ENCODE measurements around the gene KIF3C.
"Not testable (repeated sequence)": the region's sequence is repeated elsewhere in the genome, so short reads cannot be mapped to it uniquely, and the experiment has no call there.

The KIF3C gene

DNA sequence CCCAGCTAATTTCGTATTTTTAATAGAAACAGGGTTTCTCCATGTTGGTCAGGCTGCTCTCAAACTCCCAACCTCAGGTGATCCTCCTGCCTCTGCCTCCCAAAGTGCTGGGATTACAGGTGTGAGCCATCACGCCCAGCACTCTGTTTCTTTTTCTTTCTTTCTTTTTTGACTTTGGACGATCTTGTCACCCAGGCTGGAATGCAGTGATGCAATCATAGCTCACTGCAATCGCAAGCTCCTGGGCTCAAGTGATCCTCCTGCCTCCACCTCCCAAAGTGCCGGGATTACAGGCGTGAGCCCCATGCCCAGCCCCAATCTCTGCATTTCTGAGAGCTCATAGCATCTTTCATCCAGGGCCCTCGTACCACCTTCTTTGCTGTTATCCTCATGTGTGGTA, 17.1 kb upstream of the KIF3C start:
- not testable (repeated sequence) for DNase-seq (ENCODE audit: low read depth)

DNA sequence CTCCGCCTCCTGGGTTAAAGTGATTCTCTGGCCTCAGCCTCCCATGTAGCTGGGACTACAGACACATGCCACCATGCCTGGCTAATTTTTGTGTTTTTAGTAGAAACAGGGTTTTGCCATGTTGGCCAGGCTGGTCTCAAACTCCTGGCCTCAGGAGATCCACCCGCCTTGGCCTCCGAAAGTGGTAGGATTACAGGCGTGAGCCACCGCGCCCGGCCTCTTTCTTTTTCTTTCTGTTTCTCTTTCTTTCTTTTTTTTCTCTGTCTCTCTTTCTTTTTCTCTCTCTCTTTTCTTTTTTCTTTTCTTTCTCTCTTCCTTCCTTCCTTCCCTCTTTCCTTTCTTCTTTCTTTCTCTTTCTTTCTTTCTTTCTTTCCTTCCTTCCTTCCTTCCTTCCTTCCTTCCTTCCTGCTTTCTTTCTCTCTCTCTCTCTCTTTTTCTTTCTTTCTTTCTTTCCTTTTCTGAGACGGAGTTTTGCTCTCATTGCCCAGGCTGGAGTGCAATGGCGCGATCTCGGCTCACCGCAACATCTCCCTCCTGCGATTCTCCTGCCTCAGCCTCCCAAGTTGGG, 16.6 kb upstream of the KIF3C start:
- not testable (repeated sequence) for DNase-seq (ENCODE audit: low read depth)

DNA sequence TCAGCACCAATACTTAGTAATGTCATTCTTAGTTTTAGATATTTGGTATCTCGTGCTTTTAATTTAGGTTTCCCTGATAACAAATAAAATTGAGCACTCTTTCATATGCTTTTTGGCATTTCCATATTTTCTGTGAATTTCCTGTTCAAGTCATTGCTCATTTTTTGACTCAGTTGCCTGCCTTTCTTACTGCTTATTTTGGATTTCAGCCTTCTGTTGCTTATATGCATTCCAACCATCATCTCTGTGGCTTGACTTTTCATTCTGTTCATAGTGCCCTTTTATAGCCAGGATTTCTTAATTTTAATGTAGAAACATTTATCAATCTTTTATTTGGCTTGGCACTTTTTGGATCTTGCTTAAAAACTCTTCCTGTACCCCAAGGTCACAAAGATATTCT, 14.5 kb upstream of the KIF3C start:
- no peak for DNase-seq (ENCODE audit: low read depth)

DNA sequence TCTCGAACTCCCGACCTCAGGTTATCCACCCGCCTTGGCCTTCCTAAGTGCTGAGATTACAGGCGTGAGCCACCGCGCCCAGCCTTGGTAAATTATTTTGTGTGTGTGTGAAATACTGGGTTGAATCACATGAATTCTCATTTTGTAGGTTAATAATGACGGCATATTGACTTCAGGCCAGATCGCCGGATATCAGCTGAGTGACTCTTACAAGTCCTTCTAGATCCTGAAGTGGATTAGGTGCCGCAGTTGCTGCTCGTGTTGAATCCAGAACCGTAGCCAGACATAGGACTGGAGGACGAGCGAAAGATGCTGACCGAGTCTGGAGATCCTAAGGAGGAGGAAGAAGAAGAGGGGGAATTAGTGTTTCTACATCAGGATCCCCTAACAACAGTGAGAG, 12.2 kb upstream of the KIF3C start:
- DNase-seq (ENCODE audit: low read depth) = no peak

DNA sequence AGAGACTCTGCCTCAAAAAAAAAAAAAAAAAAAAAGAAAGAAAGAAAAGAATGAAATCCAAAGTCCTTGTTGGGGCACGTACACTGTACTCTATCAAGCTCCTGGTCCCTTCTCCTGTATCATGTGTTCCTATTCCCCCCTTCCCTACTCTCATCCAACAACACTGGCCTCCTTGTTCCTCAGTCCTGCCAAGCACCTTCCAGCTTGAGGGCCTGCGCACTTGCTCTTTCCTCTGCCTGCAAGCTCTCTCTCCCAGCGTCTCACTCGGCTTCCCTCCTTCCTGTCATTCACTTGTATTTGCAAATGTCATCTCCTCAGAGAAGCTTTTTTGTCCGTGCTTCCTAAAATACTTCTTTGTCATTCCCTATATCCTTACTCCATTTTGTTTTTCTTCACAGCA, 10.8 kb upstream of the KIF3C start:
- DNase-seq (ENCODE audit: low read depth) = no peak

DNA sequence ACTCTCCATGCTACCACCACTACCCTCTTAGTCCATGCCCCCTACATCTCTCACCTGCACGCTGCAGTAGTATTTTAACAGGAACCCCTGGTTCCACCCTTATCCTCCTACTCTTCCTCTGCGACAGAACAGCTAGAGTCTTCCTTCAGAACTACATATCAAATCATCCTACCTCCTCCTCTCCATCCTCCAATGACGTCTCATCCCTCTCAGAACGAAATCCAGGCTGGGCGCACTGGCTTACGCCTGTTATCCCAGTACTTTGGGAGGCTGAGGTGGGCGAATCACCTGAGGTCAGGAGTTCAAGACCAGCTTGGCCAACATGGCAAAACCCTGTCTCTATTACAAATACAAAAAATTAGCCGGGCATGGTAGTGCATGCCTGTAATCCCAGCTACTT, 10.3 kb upstream of the KIF3C start:
- DNase-seq (ENCODE audit: low read depth) = no peak

DNA sequence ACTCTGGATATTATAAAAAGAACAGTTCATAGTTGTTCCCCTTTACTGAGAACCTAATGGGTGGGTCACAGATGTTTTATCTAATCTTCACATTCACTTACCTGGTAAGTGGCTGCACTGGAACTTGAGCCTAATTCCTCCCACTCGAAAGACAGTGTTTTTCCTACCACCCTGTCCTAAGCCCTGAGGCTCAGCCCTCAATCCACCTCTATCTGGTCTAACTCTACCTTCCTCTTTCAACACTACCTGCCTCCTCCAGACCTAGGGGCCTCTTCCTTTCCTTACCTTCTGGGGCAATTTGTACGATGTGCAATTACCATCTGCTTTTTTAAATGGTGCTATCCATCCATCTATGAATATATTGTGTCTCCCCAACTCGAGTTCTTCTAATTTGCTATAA, 9.7 kb upstream of the KIF3C start:
- no peak for DNase-seq (ENCODE audit: low read depth)

DNA sequence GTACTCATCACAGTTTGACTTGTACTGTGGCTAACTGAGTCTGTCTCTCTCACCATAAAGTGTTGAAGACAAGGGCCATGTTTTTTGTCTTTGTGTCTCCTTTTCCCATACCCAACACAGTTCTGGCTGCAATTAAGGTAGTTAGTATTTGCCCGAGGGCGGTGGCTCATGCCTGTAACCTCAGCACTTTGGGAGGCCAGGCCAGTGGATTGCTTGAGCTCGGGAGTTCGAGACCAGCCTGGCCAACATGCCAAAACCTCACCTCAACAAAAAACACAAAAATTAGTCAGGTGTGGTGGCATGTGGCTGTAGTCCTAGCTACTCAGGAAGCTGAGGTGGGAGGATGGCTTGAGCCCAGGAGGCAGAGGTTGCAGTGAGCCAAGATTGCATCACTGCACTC, 6.9 kb upstream of the KIF3C start:
- DNase-seq (ENCODE audit: low read depth) = no peak

DNA sequence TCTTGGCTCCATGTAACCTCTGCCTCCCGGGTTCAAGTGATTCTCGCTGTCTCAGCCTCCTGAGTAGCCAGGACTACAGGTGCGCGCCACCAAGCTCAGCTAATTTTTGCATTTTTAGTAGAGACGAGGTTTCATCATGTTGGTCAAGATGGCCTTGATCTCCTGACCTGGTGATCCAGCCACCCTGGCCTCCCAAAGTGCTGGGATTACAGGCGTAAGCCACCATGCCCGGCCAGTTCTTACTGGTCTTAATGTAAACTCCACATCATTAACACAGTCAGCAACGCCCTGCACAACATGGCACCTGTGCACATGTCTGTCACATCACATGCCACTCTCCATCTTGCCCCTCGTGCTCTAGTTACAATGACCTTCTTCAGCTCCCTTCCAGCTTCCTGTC, 5.8 kb upstream of the KIF3C start:
- no peak for DNase-seq (ENCODE audit: low read depth)

DNA sequence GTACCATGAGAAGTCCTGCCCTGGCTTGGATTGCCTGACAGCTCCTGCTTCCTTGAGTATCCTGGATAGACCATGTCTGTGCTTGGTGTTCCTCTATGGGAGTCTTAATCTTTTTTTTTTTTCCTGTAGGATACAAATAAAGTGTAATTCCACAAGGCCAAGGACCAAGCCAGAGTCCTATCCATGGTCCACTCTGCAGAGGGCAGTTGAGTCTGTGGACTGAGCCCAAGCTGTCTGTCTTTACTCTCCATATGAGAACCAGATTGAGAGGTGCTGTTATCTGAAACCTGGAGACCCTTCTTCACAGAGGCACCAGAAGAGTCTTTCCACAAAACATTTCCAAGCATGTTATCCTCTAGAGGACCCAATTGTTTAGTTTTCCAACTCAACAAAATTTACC, 1.4 kb upstream of the KIF3C start:
- DNase-seq (ENCODE audit: low read depth) = no peak

DNA sequence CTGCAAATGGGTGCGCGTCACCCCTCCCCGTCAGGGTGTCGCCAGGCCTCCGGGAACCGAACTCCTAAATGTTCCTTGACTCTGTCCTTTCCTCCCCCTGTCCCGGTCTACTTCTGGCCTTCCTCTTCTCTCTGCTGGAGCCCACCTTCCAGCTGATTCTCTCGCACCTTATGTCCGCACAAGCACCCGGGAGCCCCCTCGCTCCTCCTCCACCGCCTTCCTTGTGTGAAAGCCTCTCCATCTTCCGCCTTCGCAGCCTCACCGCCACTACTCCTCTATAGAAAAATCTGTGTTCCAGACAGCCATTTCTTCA, 627 bp upstream of the KIF3C start:
- DNase-seq (ENCODE audit: low read depth) = no peak

DNA sequence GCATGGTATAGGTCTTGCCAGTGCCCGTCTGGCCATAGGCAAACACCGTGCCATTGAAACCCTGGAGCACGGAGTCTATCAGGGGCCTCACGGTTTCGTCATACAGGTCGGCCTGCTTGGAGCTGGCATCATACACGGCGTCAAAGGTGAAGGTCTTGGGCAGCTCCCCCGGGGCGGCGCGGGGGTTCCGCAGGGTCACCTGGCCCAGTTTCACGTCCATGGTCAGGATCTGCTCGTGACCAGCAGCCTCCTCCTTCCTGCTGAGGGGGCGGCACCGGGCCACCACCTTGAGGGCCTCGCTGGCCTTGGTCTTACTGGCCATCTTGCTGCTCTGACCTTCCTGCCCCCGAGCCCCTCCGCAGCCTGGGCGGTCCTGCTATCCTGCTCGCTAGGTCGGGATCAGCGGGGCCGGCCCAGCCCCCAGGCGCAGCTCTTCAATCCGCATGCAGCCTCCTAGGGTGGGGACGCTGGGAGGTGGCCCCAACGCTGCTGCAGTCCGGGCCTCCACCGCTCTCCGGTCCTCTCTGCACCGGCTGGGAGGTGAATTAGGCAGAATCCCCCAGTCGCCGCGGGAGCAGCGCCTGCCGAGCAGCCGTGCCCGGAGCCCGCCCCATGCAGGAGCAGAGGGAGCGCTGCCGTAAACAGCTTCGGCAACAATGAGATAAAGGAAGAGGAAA, 563 bp downstream of the KIF3C start:
- DNase-seq (ENCODE audit: low read depth) = no peak

DNA sequence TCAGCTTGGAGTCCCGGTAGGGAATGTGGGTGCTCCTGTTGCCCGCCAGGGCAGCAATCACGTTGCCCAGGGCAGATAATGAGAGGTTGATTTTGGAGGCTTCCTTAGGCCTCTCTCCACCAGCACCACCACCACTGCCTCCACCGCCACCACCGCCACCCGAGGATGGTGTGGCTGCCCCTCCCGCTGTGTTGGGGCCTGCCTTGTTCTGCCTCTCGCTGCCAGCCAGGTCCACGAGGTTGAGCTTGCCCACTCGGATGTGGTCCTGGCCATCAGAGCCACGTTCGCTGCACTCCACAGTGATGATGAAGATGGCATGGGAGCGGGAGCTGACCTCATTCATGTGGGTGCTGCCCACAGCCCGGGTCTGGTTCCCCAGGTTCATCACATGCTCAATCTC, 1.3 kb downstream of the KIF3C start:
- DNase-seq (ENCODE audit: low read depth) = no peak

DNA sequence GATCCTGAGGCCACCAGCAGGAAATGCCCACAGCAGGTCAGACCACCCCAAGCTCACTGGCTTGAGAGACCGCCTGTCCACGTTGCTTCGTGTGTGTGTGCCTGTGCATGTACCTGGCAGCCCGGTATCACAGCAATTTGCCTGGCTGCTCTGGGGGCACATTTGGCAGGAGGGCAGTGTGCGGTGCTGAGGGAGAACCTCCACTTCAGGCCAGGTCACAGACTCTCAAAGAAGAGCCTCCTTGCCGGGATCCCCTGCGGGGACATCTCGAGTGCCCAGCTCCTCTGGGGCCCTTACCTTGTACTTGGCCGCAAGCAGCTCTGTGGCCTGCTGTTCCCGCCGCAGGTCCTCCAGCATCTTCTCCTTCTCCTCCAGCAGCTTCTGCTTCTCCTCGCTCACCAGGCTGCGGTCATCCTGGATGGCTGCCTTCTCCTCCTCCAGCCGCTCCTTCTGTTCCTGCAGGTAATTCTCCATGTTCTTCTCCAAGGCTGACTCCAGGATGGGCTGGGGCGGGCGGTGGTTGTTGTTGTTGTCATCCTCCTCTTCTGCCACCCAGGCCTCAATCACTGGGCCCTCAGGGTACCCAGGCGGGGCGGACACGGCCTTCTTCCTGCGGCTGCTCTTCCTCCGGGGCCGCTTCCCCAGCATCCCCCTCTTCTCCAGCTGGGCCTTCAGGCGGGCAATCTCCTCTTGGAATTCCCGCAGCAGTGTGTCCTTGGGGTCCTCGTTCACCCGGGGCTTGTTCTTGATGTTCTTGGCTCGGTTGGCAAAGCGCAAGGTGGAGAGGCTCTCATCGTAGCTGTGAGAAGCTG, 2.0 kb downstream of the KIF3C start:
- DNase-seq (ENCODE audit: low read depth) = no peak

DNA sequence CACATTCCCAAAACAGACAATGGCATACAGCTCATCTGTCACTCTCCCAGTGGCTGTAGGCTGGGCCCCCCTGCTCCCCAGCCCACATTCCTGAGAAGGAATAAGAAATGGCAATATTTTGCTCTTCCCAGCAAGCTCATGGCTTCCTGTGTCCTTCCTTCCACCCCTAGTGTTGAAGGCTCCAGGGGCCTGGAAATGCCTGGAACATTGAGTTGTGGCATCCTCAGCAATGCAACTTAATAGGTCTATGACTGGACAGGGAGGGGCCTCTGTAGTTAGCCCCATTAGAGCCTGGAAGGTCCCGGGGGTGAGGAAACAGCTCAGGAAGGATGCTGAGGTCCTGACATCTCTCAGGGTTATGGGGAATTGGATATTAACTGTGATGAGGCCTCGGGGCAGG, 3.3 kb downstream of the KIF3C start:
- no peak for DNase-seq (ENCODE audit: low read depth)

DNA sequence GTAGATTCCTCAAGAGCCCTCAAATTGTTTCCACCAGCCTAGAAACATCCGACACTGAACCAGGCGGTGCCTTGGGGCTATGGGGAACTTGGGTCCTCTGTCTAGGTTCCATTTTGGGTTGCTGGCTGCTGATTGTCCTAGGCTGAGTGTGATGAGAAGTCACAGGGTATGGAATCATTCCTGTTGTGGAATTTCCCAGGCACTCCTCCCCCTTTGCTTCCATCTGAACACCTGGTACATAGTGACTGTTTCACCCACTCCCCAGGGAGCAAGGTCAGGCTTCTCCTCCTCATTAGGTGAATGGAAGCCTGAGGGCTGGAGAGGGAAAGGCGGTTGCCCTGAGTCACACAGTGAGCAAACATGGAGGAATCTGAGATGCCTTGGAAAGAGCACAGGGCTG, 4.5 kb downstream of the KIF3C start:
- no peak for DNase-seq (ENCODE audit: low read depth)

DNA sequence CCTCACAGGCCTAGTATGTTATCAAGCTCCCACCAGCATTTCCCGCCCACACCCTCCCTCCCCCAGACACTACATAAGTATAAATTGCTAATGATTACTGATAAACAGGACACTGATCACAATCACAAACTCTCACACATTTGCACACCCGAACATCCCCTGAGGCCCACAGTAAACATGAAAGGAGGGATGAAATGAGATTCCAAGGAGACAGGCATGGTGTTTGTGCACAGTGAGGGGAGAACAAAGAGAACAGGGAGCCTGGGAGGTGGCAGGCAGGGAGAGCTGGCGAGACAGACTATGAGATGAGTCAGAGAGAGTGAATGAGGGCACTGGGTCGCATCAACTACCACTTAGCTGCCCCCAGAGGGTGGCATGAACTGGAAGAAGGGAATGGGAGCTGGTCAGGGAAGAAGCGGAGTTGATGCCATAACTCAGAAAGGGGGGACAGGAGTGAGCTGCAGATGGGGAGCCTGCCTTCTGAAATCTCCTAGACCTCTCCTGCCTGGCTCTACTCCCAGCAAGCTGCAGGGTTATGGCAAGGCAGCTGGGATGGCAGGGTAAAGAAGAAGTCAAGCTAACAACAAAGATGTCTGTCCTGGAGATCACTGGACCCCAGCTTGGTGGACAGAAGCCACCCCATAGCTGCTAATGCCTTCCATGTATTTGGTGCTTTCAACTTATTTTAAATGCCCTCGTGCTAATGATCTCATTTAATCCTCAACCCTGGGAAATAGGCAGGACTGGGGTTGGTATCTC, 5.1 kb downstream of the KIF3C start:
- no peak for DNase-seq (ENCODE audit: low read depth)

DNA sequence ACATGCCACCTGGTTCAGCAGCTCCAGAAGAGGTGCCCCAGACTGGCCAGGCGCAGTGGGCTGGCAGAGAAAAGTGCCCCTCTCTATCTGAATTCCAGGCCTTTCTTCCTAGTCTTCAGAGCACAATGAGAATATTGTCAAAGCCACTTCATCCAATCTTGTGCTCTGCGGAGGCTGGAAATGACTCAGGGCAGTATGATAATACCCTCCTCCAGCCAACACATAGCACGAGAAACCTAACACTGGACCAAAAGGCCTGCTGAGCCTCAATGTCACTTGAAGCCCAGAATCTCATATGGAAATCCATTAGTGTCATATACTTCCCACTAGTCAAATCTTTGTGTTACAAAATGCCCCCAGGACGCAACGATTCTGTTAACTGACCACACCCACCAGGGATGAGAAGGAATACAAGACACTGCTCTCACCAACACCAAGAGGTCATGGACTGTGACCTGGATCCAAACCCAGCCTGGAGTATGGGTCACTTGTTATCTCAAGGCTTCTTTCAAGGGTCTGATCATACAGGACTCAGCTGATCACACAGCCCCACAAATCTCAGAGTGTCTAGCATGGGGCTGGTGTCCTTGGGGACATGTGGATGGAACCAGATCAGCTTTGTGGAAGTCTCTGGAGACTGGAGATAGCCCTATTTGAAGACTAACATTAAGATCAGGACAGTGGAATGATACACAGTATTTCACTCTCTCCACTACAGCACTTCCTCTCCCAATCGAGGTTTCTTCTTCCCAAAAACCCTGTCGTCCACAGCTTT, 10.1 kb downstream of the KIF3C start:
- no peak for DNase-seq (ENCODE audit: low read depth)

DNA sequence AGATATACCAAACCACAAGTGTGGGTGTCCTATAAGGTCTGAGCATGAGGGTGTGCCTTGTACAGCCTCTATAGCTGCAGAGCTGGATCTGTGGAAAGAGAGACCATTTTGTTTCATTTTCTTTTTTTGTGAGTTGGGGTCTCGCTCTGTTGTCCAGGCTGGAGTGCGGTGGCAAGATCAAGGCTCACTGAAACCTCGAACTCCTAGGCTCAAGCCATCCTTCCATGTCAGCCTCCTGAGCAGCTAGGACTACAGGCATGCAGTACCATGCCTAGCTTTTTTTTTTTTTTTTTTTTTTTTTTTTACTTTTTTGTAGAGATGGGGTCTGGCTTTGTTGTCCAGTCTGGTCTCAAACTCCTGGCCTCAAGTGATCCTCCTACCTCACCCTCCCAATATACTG, 10.7 kb downstream of the KIF3C start:
- no peak for DNase-seq (ENCODE audit: low read depth)

DNA sequence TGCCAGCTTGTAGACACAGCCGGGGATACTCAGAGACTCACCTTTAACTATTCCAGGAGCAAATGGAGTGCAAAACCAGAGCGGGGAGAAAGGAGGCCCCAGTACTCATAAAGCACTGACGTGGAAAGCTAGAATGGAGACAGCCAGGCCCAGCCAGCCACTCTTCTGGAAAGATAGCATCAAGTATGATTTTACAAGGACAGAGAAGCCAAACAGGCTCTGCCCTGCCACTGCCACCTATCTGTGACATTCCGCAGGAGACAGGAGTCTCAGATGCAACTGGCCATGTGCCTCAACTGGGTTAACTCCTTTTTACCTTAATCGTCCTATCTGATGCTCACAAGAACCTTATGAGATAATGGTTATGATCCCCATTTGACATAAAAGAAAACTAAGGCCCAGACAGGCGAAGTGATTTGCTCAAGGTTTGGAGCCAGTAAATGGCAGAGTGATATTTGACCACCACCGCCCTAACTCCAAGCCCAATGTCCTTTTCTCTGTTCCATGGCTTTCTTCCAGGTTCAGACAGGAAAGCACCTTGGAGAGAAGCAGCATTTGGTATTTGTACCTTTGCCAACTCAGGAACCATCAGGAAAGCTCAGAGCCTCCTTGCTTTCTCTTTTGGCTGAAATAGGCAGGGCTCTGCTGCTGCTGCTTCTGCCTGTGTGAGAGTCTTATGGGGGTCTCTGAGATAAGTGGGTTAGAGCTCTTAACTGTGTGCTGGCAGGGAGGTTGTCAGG, 15.6 kb downstream of the KIF3C start:
- no peak for DNase-seq (ENCODE audit: low read depth)

DNA sequence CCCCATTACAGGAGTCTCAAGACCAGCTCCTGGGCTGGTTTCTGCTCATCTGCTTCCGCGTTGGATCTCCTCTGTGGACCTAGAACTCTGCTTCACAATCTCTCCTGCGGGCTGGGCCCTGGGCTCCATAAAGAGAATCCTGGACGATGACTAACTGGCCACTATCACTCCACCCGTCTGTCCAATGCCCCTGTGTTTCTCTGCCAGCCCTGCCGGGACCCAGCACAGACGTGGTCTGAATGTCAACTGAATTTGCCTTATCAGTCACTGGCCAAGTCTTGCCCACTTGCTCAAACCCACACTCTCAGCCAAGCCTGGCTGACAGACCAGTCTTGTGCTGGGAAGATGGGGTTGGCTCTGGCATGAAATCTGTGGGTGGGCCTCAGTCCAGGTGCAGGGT, 17.4 kb downstream of the KIF3C start:
- no peak for DNase-seq (ENCODE audit: low read depth)

DNA sequence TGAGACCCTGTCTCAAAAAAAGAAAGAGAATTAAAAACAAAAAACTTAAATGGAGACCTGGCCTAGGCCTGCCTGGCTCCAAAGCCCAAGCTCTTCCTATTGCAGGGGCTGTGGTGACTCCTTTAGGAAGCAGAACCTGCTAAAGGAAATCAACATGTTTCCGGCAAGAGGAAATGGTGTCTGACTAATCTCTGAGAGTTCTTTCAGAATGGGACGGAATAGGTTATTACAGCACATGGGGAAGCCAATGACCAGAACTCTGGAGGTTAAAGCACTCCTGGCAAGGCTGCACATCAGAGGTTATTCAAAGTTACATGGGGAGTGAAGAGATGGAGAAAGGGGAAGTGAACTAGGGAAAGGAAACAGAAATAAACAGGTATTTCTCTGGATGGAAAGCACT, 21.4 kb downstream of the KIF3C start:
- DNase-seq (ENCODE audit: low read depth) = no peak

Data from T-helper 22 cell (primary cell).